Thyroid gland (tissue), 4 donors: Measurements from ENCODE around the gene ROPN1B. TPM values are rescaled to one million over a fixed set of nuclear protein-coding genes. Genes with fewer than 3 reads are reported as not detected.

ENCODE experiments used
- DNase-seq, 2 donors: peaks; one replicate each; pipeline ENCODE4 v3.0.0-alpha.2; 2019
- H3K27ac ChIP-seq, 3 donors: fragments of 200-600 bp; sonication (generic); 1 replicate in 2 of 3; 2 replicates in 1 of 3; pipeline ENCODE4 v1.5.1; 2016 to 2019; ENCODE audit warnings: mild to moderate bottlenecking in 1 of 3, moderate library complexity in 1 of 3
- H3K27me3 ChIP-seq: fragments of 200-600 bp; sonication (generic); one replicate; pipeline ENCODE4 v1.5.1; 2019
- H3K36me3 ChIP-seq, 2 donors: fragments of 200-600 bp; sonication (generic); one replicate each; pipeline ENCODE4 v1.5.1; 2016 to 2019
- H3K4me1 ChIP-seq, 2 donors: fragments of 200-600 bp; sonication (generic); one replicate each; pipeline ENCODE4 v1.5.1; 2017 to 2019
- H3K4me3 ChIP-seq, 3 donors: fragments of 200-600 bp; sonication (generic); replicated peaks in 1 of 3; 1 replicate in 2 of 3; 2 replicates in 1 of 3; pipeline ENCODE4 v1.5.1; 2016; ENCODE audit warnings: mild to moderate bottlenecking in 1 of 3
- H3K9me3 ChIP-seq: fragments of 200-600 bp; sonication (generic); one replicate; pipeline ENCODE4 v1.5.1; 2017
- CTCF ChIP-seq, 6 experiments: fragments of 200-600 bp in 3 of 6; fragments of 450-650 bp in 3 of 6; sonication (generic) in 3 of 6; IDR thresholded peaks; one replicate each; pipeline ENCODE4 v1.5.1; 2016 to 2019; ENCODE audit warnings: antibody characterized with exemption in 6 of 6, mild to moderate bottlenecking in 2 of 6, inconsistent platforms in 1 of 6, moderate library complexity in 1 of 6
- POLR2A ChIP-seq, 2 donors: fragments of 450-650 bp; IDR thresholded peaks; one replicate each; pipeline ENCODE4 v1.6.1; 2017; ENCODE audit warnings: antibody characterized with exemption in 2 of 2, mild to moderate bottlenecking in 2 of 2, moderate library complexity in 1 of 2
- WGBS, 2 donors: methylation state at CpG; one replicate each; pipeline ENCODE4 v1.1.5; 2017; 5-methylcytosine and 5-hydroxymethylcytosine counted together
- intact Hi-C: fragments of 100-400 bp; cut with DNase I; formaldehyde crosslinking; loops from one replicate; pipeline ENCODE4 v1.15.1; 2023
- small RNA-seq: library from RNA; depleted of rRNA; stranded (forward); fragments of <200 nt; gene quantifications from one replicate; pipeline ENCODE3, GENCODE V24; 2016
- total RNA-seq, 4 donors: library from RNA; depleted of rRNA; stranded (reverse); fragments of >200 nt; gene quantifications; one replicate each; pipeline ENCODE4 v1.2.3, GENCODE V29; 2016

Gene ROPN1B
- total RNA-seq, 4 donors from 2014 or later: 0.54 to 2.4 (median 1.5) TPM

- Histone ChIP-seq H3K27me3 (no peaks in the 10 kb centered on the region), H3K27ac (no peak overlapping the region), H3K4me3 (no peak overlapping the region), H3K4me1 (no peaks in the 10 kb centered on the region), H3K9me3 (no peaks in the 10 kb centered on the region), H3K36me3 (peaks cover 0 to 4% of the 10 kb centered on the region in 2 donors)
- intact Hi-C loops: no loop called here
- DNase-seq: no peak
- TF ChIP-seq CTCF (IDR thresholded peaks at IDR 0.05) (no peak), POLR2A (IDR thresholded peaks at IDR 0.05) (no peak)
- 80 to 100% methylated on average over 1 of the region's 4 CpGs for WGBS, 2 donors
These were observed 59.1 kb downstream of the ROPN1B start for GRCh38 chr3:126028096-126028495.

DNA sequence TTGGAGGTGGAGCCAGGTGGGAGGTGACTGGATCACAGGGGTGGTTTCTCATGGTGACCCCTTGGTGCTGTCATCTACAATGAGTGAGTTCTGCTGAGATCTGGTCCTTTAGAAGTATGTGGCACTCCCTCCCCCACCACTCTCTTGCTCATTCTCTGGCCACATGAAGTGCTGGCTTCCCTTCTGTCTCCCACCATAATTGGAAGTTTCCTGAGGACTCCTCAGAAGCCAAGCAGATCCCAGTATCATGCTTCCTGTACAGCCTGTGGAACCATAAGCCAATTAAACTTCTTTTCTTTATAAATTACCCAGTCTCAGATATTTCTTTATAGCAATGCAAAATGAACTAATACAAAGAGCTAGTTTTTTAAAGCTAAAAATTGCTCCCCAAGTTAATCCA lies 60.3 kb downstream of the ROPN1B start:
- no peaks in the 10 kb centered on the region for H3K4me1 ChIP-seq
- H3K4me3 ChIP-seq: no peak overlapping the region
- H3K27ac ChIP-seq: no peak overlapping the region
- DNase-seq: no peak
- no peaks in the 10 kb centered on the region for H3K27me3 ChIP-seq
- H3K36me3 ChIP-seq: no peaks in the 10 kb centered on the region
- TF ChIP-seq POLR2A (IDR thresholded peaks at IDR 0.05) (no peak), CTCF (IDR thresholded peaks at IDR 0.05) (no peak)
- intact Hi-C loops: no loop called here
- H3K9me3 ChIP-seq: no peaks in the 10 kb centered on the region

DNA sequence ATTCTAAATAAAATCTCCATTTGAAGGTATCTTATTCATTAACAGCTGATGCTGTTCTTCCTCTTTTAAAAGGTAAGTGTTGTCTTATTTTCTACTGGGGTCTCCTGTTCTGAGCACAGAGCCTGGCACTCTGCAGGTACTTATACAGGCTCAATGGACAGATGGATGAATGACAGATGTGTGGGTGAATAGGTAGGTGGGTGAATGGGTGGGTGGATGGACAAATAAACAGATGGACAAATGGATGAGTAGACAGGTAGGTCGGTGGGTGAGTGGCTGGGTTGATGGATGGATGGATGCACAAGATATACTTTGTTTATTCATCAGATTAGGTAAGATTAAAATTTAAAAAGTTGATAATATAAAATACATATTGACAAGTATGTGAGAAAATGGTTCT lies 61.5 kb downstream of the ROPN1B start:
- no peak for DNase-seq
- no peaks in the 10 kb centered on the region for H3K4me1 ChIP-seq
- WGBS, 2 donors: 82 to 90% methylated on average over 1 of the region's 1 CpG
- TF ChIP-seq CTCF (IDR thresholded peaks at IDR 0.05) (no peak), POLR2A (IDR thresholded peaks at IDR 0.05) (no peak)
- no peak overlapping the region for H3K4me3 ChIP-seq
- no peaks in the 10 kb centered on the region for H3K9me3 ChIP-seq
- no peaks in the 10 kb centered on the region for H3K27me3 ChIP-seq
- no peaks in the 10 kb centered on the region for H3K36me3 ChIP-seq
- intact Hi-C loops: no loop called here
- H3K27ac ChIP-seq: no peak overlapping the region

GRCh38 chr3:126031981-126032471 lies 63.0 kb downstream of the ROPN1B start:
- no peak for DNase-seq
- intact Hi-C loops: no loop called here
- Histone ChIP-seq H3K27ac (no peak overlapping the region), H3K27me3 (no peaks in the 10 kb centered on the region), H3K9me3 (no peaks in the 10 kb centered on the region), H3K4me3 (no peak overlapping the region), H3K4me1 (no peaks in the 10 kb centered on the region), H3K36me3 (no peaks in the 10 kb centered on the region)
- TF ChIP-seq CTCF (IDR thresholded peaks at IDR 0.05): no peak
- no peak for TF ChIP-seq POLR2A (IDR thresholded peaks at IDR 0.05)
- 76 to 81% methylated on average over 9 of the region's 9 CpGs for WGBS, 2 donors

Small RNAs within 50 kb of the gene (small RNA-seq; reads per million reads assigned to genes)
- gene AC092903.1: not detected

Other genes starting within 250 kb of the ROPN1B start
- gene SLC41A3, start 114.9 kb downstream of the ROPN1B start, total RNA-seq: 10 to 100 TPM; 56.1 to 72.2 (median 59.7) TPM
- 10 to 100 TPM in 1 of 4 donors, 1 to 10 TPM in 3; 2.1 to 12.1 (median 6.1) TPM for gene ALDH1L1, start 211.4 kb downstream of the ROPN1B start, total RNA-seq